Ovary (tissue), 9 donors: ENCODE results near the gene SRP68. TPM values are rescaled to one million over a fixed set of nuclear protein-coding genes. Genes with fewer than 3 reads are reported as not detected.

Experiments
- DNase-seq, 5 donors: peaks; one replicate each; pipeline ENCODE4 v3.0.0-alpha.2; 2019 to 2020
- H3K27ac ChIP-seq, 2 donors: fragments of 200-600 bp; one replicate each; pipeline versions ENCODE4 v1.5.1 to v1.8.0; 2019 to 2022
- H3K27me3 ChIP-seq: fragments of 200-600 bp; one replicate; pipeline ENCODE4 v1.8.0; 2022
- H3K36me3 ChIP-seq: fragments of 200-600 bp; sonication (generic); one replicate; pipeline ENCODE4 v1.5.1; 2019
- H3K4me1 ChIP-seq: one replicate; pipeline ENCODE4 v1.8.1; 2013; ENCODE audit warnings: mild to moderate bottlenecking, moderate library complexity; ENCODE audit not compliant: insufficient read depth
- H3K4me3 ChIP-seq: fragments of 200-600 bp; sonication (generic); one replicate; pipeline ENCODE4 v1.5.1; 2017
- H3K9me3 ChIP-seq, 2 donors: fragments of 200-600 bp in 1 of 2; sonication (generic) in 1 of 2; one replicate each; pipeline versions ENCODE4 v1.5.1 to v1.8.1; 2013 to 2019; ENCODE audit warnings: mild to moderate bottlenecking in 1 of 2, moderate library complexity in 1 of 2
- EP300 ChIP-seq: sonication (generic); formaldehyde crosslinking; IDR thresholded peaks from one replicate; pipeline ENCODE4 v1.6.1; 2017; ENCODE audit warnings: antibody characterized with exemption
- POLR2A ChIP-seq: fragments of 450-650 bp; IDR thresholded peaks from one replicate; pipeline ENCODE4 v1.6.1; 2017; ENCODE audit warnings: antibody characterized with exemption, mild to moderate bottlenecking, moderate library complexity
- WGBS, 3 donors: extraction: QIAGEN DNeasy Blood & Tissue Kit in 1 of 3; methylation state at CpG; one replicate each; pipeline versions ENCODE4 v1.1.5 to v1.1.7; 2013 to 2017; 5-methylcytosine and 5-hydroxymethylcytosine counted together
- intact Hi-C, 4 donors: fragments of 100-400 bp; cut with DNase I; formaldehyde crosslinking; loops; one replicate each; pipeline versions ENCODE4 v1.11.0 to v1.15.1; 2022 to 2023
- polyA plus RNA-seq, 2 donors: library from polyadenylated mRNA; stranded (reverse); fragments of 200-250 nt in 1 of 2; fragments of 350-450 nt in 1 of 2; fragmentation: Illumina TruSeq in 1 of 2; extraction: RNeasy Lipid Tissue Mini Kit (QIAGEN cat#74804) in 1 of 2; gene quantifications; one replicate each; pipeline ENCODE4 v1.2.3, GENCODE V29; 2013 to 2014
- total RNA-seq, 7 donors: library from RNA; depleted of rRNA in 2 of 7; stranded (reverse); fragments of >200 nt in 2 of 7; fragmentation: NEBNext Ultra II Directional in 3 of 7; extraction: Animal tissue kit (Norgen Biotek cat#: 25700) in 3 of 7; gene quantifications; one replicate each; pipeline versions ENCODE4 v1.1.0 to v1.2.4, GENCODE V29; 2016 to 2023
- TF ChIP-seq, protein P1 (sequence below), 3 donors: fragments of 450-650 bp in 2 of 3; fragments of 200-600 bp in 1 of 3; IDR thresholded peaks; one replicate each; pipeline versions ENCODE4 v1.5.1 to v1.8.0; 2016 to 2022; ENCODE audit warnings: antibody characterized with exemption in 3 of 3, mild to moderate bottlenecking in 1 of 3
- donor health status: DM: no; HTN: no; CAD: no; lungs with moderate emphysema.
- donor health status: DM: no; HTN: no; CAD: no.
- donor health status: Bipolar disorder and iron deficiency.
- donor health status: DM: yes; HTN: yes; CAD: no.
- donor health status: DM: no; HTN: no; CAD: no.
- donor health status: DM: yes; HTN: yes; CAD: no.

Gene SRP68
- total and polyA plus RNA-seq, 9 donors, result 33.0 to 101 (median 70.9) TPM

- 79 to 82% (median 81%) methylated on average over 19 of the region's 19 CpGs for WGBS, 3 donors
- DNase-seq, result no peak
- TF ChIP-seq, protein P1, sequence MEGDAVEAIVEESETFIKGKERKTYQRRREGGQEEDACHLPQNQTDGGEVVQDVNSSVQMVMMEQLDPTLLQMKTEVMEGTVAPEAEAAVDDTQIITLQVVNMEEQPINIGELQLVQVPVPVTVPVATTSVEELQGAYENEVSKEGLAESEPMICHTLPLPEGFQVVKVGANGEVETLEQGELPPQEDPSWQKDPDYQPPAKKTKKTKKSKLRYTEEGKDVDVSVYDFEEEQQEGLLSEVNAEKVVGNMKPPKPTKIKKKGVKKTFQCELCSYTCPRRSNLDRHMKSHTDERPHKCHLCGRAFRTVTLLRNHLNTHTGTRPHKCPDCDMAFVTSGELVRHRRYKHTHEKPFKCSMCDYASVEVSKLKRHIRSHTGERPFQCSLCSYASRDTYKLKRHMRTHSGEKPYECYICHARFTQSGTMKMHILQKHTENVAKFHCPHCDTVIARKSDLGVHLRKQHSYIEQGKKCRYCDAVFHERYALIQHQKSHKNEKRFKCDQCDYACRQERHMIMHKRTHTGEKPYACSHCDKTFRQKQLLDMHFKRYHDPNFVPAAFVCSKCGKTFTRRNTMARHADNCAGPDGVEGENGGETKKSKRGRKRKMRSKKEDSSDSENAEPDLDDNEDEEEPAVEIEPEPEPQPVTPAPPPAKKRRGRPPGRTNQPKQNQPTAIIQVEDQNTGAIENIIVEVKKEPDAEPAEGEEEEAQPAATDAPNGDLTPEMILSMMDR (IDR thresholded peaks at IDR 0.05), result no peak
- TF ChIP-seq POLR2A, result no peak
- no peak for TF ChIP-seq EP300
- Histone ChIP-seq H3K9me3 (no peaks in the 10 kb centered on the region), H3K27me3 (no peaks in the 10 kb centered on the region), H3K4me3 (no peak overlapping the region), H3K4me1 (peaks cover 2% of the 10 kb centered on the region), H3K36me3 (no peaks in the 10 kb centered on the region), H3K27ac (no peak overlapping the region)
- intact Hi-C loops, result loop anchor here in 2 of 4 donors (2.0 to 10.0 kb wide), 5 partner anchors 63 to 178 kb away; no protein-coding TSS in a partner anchor
Measured at GRCh38 chr17:76119409-76120371, 47.4 kb upstream of the SRP68 start.

GRCh38 chr17:76115138-76115754 lies 42.9 kb upstream of the SRP68 start:
- DNase-seq, result no peak

DNA sequence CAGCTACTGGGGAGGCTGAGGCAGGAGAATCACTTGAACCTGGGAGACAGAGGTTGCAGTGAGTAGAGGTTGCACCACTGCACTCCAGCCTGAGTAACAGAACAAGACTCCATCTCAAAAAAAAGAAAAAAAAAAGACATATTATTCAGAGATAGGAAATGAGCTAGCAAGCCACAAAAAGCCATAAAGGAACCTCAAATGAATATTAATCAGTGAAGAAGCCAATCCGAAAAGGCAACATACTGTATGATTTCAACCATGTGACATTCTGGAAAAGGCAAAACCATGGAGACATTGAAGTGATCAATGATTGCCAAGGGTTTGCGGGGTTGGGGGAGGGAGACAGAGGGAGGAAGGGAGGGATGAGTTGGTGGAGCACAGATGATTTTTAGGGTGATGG lies 39.6 kb upstream of the SRP68 start:
- Histone ChIP-seq H3K4me3 (no peak overlapping the region), H3K27ac (no peak overlapping the region), H3K4me1 (no peaks in the 10 kb centered on the region), H3K27me3 (no peaks in the 10 kb centered on the region), H3K9me3 (no peaks in the 10 kb centered on the region), H3K36me3 (no peaks in the 10 kb centered on the region)
- TF ChIP-seq EP300 (no peak), POLR2A (no peak)
- TF ChIP-seq, protein P1 (IDR thresholded peaks at IDR 0.05), result no peak
- intact Hi-C loops, result no loop called here
- WGBS, 3 donors, result 87 to 91% (median 90%) methylated on average over 2 of the region's 2 CpGs
- DNase-seq, result no peak

More at GRCh38 chr17:76115138-76115754, 42.9 kb upstream of the SRP68 start:
- Histone ChIP-seq H3K9me3 (no peaks in the 10 kb centered on the region), H3K27ac (no peak overlapping the region), H3K4me3 (no peak overlapping the region), H3K27me3 (no peaks in the 10 kb centered on the region), H3K4me1 (no peaks in the 10 kb centered on the region), H3K36me3 (no peaks in the 10 kb centered on the region)
- intact Hi-C loops, result no loop called here
- TF ChIP-seq POLR2A (no peak), EP300 (no peak)
- TF ChIP-seq, protein P1 (IDR thresholded peaks at IDR 0.05), result no peak
- 85 to 87% (median 86%) methylated on average over 7 of the region's 7 CpGs for WGBS, 3 donors

DNA sequence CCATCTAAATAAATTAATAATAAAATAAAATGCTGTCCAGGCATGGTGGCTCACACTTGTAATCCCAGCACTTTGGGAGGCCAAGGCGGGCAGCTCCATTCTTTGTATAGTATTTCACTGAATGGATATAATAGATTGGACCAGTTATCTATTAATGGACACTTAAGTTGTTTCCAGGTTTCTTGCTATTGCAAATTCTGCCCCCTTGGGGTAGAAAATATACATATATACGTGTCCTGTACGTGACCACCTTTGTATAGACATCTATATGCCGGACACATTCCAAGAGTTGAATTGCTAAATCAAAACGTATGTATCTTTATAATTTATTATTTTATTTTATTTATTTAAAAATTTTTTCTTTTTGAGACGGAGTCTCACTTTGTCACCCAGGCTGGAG lies 35.2 kb upstream of the SRP68 start:
- WGBS, 3 donors, result 82 to 88% (median 84%) methylated on average over 6 of the region's 6 CpGs

More for the DNA sequence above, 35.2 kb upstream of the SRP68 start:
- intact Hi-C loops, result no loop called here
- Histone ChIP-seq H3K9me3 (no peaks in the 10 kb centered on the region), H3K36me3 (no peaks in the 10 kb centered on the region), H3K27ac (no peak overlapping the region), H3K27me3 (no peaks in the 10 kb centered on the region), H3K4me3 (no peak overlapping the region), H3K4me1 (peaks cover 10% of the 10 kb centered on the region)
- DNase-seq, result no peak
- TF ChIP-seq EP300, result no peak
- no peak for TF ChIP-seq POLR2A
- TF ChIP-seq, protein P1 (IDR thresholded peaks at IDR 0.05), result no peak
